ENCODE measurements around the gene TOMM5.

DNA sequence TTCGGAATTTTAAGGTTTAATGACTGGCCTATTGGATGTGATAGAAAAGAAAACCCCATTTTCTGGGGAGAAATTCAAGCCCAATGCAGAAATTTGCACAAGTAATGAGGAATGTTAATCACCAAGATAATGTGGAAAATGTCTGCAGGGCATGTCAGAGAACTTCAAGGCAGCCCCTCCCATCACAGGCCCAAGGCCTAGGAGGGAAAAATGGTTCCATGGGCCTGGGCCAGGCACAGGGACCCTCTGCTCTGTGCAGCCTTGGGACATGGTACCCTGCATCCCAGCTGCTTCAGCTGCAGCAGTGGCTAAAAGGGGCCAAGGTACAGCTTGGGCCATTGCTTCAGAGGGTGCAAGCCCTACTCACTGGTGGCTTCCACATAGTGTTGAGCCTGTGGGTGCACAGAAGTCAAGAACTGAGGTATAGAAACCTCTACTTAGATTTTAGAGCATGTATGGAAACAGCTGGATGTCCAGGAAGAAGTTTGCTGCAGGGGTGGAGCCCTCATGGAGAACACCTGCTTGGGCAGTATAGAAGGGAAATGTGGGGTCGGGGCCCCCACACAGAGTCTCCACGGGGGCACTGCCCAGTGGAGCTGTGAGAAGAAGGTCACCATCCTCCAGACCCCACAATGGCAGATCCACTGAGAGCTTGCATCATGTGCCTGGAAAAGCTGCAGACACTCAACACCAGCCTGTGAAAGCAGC, 28.4 kb downstream of the TOMM5 start:
- TF ChIP-seq, protein P1, sequence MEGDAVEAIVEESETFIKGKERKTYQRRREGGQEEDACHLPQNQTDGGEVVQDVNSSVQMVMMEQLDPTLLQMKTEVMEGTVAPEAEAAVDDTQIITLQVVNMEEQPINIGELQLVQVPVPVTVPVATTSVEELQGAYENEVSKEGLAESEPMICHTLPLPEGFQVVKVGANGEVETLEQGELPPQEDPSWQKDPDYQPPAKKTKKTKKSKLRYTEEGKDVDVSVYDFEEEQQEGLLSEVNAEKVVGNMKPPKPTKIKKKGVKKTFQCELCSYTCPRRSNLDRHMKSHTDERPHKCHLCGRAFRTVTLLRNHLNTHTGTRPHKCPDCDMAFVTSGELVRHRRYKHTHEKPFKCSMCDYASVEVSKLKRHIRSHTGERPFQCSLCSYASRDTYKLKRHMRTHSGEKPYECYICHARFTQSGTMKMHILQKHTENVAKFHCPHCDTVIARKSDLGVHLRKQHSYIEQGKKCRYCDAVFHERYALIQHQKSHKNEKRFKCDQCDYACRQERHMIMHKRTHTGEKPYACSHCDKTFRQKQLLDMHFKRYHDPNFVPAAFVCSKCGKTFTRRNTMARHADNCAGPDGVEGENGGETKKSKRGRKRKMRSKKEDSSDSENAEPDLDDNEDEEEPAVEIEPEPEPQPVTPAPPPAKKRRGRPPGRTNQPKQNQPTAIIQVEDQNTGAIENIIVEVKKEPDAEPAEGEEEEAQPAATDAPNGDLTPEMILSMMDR (IDR thresholded peaks at IDR 0.05), result no peak
- no peak for TF ChIP-seq POLR2A (IDR thresholded peaks at IDR 0.05)
- TF ChIP-seq POLR2AphosphoS5 (IDR thresholded peaks at IDR 0.05), result no peak
- no peak for TF ChIP-seq EP300 (IDR thresholded peaks at IDR 0.05; ENCODE audit: low read depth)
